Skeletal muscle tissue (tissue), 4 donors: ENCODE results near the gene KBTBD7. TPM values are rescaled to one million over a fixed set of nuclear protein-coding genes. Genes with fewer than 3 reads are reported as not detected.
"Not testable (repeated sequence)": the region's sequence is repeated elsewhere in the genome, so short reads cannot be mapped to it uniquely, and the experiment has no call there.

Experiments
- H3K27ac ChIP-seq: one replicate; pipeline ENCODE4 v1.7.0; 2013; ENCODE audit warnings: mild to moderate bottlenecking, low read depth, low read length, inconsistent platforms
- H3K27me3 ChIP-seq, 3 donors: one replicate each; pipeline ENCODE4 v1.7.0; 2013; ENCODE audit warnings: low read length in 3 of 3; ENCODE audit not compliant: control insufficient read depth in 3 of 3, insufficient read depth in 3 of 3
- H3K36me3 ChIP-seq, 3 donors: one replicate each; pipeline ENCODE4 v1.7.0; 2013; ENCODE audit warnings: low read length in 3 of 3; ENCODE audit not compliant: control insufficient read depth in 3 of 3, insufficient read depth in 3 of 3
- H3K4me1 ChIP-seq, 3 donors: one replicate each; pipeline ENCODE4 v1.7.0; 2013; ENCODE audit warnings: low read length in 3 of 3, mild to moderate bottlenecking in 3 of 3; ENCODE audit not compliant: control insufficient read depth in 3 of 3, insufficient read depth in 3 of 3
- H3K4me3 ChIP-seq, 3 donors: one replicate each; pipeline ENCODE4 v1.7.0; 2013; ENCODE audit warnings: low read length in 3 of 3
- H3K9ac ChIP-seq, 3 donors: one replicate each; pipeline ENCODE4 v1.7.0; 2013; ENCODE audit warnings: low read length in 3 of 3, mild to moderate bottlenecking in 3 of 3, moderate library complexity in 2 of 3, low read depth in 1 of 3
- H3K9me3 ChIP-seq, 3 donors: one replicate each; pipeline ENCODE4 v1.7.0; 2013; ENCODE audit warnings: low read length in 3 of 3; ENCODE audit not compliant: control insufficient read depth in 3 of 3
- total RNA-seq: library from RNA; depleted of rRNA; stranded (reverse); fragments of >200 nt; gene quantifications from one replicate; pipeline ENCODE4 v1.2.3, GENCODE V29; 2014
- donor health status: Osteomylitis.

KBTBD7 gene
- total RNA-seq, 1 donor from 2014 or later = 13.6 TPM

DNA sequence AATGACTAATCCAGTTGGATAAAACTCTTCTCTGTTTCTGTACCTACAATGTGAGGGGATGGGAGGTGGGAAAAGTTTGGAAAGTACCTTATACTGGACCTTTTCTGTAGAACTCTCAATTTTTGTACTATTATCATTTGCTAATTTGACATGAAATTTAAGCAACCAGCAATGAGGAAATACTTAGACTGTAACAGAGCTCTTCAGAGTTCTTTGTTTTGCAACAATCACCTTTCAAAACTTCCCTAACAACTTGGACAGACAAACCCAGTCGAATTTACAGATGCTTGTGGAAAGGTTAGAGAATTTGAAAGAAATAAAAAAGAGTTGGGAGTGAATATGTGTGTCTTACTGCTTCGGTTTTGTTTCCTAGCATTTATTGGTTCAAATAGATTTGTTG is 16.8 kb downstream of the KBTBD7 start:
- no peak overlapping the region for H3K4me3 ChIP-seq
- no peaks in the 10 kb centered on the region for H3K4me1 ChIP-seq
- no peaks in the 10 kb centered on the region for H3K9me3 ChIP-seq
- no peak overlapping the region for H3K9ac ChIP-seq
- H3K27ac ChIP-seq = no peak overlapping the region
- no peaks in the 10 kb centered on the region for H3K27me3 ChIP-seq
- H3K36me3 ChIP-seq = no peaks in the 10 kb centered on the region

DNA sequence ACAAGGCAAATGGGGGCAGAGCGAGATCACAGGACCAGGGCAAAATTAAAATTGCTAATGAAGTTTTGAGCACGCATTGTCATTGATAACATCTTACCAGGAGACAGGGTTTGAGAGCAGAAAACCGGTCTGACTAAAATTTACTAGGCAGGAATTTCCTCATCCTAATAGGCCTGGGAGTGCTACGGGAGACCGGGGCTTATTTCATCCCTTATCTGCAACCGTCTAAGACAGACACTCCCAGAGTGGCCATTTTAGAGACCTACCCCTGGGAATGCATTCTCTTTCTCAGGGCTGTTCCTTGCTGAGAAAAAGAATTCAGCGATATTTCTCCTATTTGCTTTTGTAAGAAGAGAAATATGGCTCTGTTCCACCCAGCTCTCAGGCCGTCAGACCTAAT is 18.8 kb downstream of the KBTBD7 start:
- H3K4me1 ChIP-seq, H3K9me3 ChIP-seq, H3K36me3 ChIP-seq, H3K27ac ChIP-seq, H3K27me3 ChIP-seq, H3K4me3 ChIP-seq, H3K9ac ChIP-seq: not testable (repeated sequence)

DNA sequence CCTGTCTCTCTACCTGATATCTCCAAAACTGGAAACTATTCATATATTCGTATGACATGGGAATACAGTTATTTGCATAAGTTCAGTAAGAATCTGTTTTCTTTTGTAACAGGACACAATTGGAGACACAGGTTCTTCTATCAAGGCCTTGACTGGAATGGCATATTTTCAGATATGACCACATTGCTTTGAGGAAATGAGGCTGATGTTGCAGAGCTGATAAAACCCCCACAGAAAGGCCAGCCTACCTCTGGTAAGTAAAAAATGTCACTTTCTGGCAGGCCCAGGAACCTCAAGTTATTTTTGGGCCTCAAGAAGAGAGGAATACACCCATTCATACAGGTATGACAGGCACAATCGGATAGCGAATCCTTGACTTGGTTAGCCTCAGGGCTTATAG is 32.2 kb downstream of the KBTBD7 start:
- H3K27me3 ChIP-seq = no peaks in the 10 kb centered on the region
- H3K9me3 ChIP-seq = no peaks in the 10 kb centered on the region
- H3K36me3 ChIP-seq = peaks cover 0 to 12% (median 2%) of the 10 kb centered on the region in 3 donors
- no peak overlapping the region for H3K27ac ChIP-seq
- H3K9ac ChIP-seq = no peak overlapping the region
- no peak overlapping the region for H3K4me3 ChIP-seq
- H3K4me1 ChIP-seq = no peaks in the 10 kb centered on the region

DNA sequence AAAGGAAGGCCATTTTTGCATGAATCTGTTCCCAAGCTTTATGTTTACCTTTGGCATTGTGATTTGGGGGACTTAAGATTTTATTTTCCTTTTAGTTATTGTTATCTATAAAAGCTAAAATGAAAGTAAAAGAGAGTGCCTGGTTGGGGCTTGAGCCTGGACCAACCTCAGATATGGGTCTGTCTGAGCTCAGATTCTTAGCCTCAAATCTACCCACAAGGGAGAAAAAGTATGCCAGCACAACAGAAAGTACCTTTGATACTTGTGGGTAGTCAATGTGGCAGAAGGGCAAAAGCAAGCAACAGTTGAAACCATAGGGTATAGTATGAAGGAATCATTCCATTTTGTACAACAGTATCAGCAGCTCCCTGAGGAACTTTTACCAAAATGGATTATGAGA is 35.2 kb downstream of the KBTBD7 start:
- H3K36me3 ChIP-seq = peaks cover 0 to 12% (median 2%) of the 10 kb centered on the region in 3 donors
- H3K4me1 ChIP-seq = no peaks in the 10 kb centered on the region
- H3K9ac ChIP-seq = no peak overlapping the region
- H3K27me3 ChIP-seq = no peaks in the 10 kb centered on the region
- H3K27ac ChIP-seq = no peak overlapping the region
- H3K4me3 ChIP-seq = no peak overlapping the region
- H3K9me3 ChIP-seq = no peaks in the 10 kb centered on the region

DNA sequence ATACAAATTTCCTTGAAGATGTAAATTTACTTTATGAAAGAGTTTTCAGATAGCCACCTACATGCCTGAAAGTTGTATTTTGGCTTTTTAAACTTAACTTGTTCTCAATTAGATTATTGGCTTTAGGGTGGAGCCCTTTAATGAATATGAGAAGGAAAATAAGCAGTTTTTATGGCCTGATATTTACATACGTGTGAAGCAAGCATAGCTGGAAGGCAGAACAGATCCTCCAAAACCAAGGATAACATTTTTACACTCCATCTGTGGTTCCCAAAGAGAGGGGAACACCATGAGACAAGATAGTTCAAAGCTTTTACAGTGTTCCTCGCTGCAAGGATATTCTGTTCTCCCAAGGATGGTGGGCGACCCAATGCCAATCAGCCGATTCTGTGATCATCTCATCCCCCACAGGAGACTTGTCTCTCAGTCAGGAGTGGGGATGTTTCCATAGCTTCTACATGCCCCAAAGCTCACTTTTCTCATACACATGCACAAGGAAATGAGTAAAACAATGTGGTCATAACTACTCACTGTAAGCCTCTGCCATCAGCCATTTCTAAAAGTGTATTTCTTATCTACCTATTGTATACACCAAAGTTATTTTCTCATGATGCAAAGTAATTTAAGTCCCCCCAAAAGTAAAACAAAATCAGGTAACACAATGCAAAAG is 37.2 kb downstream of the KBTBD7 start:
- peaks cover 0 to under 1% (median 0%) of the 10 kb centered on the region in 3 donors for H3K9me3 ChIP-seq
- H3K27ac ChIP-seq = no peak overlapping the region
- H3K9ac ChIP-seq = no peak overlapping the region
- H3K4me1 ChIP-seq = no peaks in the 10 kb centered on the region
- H3K4me3 ChIP-seq = no peak overlapping the region
- H3K36me3 ChIP-seq = peaks cover 0 to under 1% (median 0%) of the 10 kb centered on the region in 3 donors
- no peaks in the 10 kb centered on the region for H3K27me3 ChIP-seq

DNA sequence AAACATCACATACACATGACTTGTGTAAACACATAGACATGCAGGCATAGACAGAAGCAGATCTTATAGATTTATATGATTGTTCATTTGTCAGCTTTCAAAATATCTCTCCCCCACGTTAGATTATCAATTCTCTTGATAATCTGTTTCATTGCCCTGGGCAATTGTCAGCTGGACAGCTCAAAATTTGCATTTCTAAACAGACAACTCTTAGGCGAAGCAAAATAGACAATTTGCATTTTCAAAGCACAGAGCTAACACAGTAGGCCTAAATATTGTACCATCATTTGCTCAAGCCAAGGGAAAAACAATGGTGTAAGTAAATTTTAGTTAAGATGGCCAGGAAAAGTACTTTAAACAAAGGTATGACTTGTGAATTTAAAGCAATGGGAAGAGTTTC is 37.7 kb downstream of the KBTBD7 start:
- Histone ChIP-seq H3K9ac (no peak overlapping the region), H3K4me3 (no peak overlapping the region), H3K36me3 (no peaks in the 10 kb centered on the region), H3K27me3 (no peaks in the 10 kb centered on the region), H3K4me1 (no peaks in the 10 kb centered on the region), H3K27ac (no peak overlapping the region), H3K9me3 (peaks cover 0 to 3% (median 0%) of the 10 kb centered on the region in 3 donors)

DNA sequence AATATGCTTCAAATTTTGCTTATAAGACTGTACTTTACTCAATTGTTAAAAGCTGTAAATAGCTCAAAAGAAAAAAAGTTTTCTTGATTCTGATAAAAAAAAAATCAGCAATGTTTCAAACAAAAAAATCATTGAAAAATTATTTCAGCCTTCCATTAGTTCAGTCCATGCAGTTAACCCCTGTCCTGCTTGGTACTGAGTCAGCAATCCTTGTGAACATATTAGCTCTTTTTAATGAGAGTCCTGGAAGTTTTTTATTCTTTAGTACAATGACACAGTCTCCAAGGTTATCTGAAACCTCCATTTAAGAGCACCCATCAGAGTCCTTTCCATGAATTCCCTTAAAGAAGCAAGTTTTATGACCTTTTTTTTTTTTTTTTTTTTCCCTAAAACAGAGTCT is 40.3 kb downstream of the KBTBD7 start:
- H3K9me3 ChIP-seq = peaks cover 0 to 8% (median 7%) of the 10 kb centered on the region in 3 donors
- peaks cover 0 to 4% (median 4%) of the 10 kb centered on the region in 3 donors for H3K36me3 ChIP-seq
- no peaks in the 10 kb centered on the region for H3K27me3 ChIP-seq
- no peak overlapping the region for H3K27ac ChIP-seq
- H3K4me3 ChIP-seq = no peak overlapping the region
- H3K9ac ChIP-seq = no peak overlapping the region
- no peaks in the 10 kb centered on the region for H3K4me1 ChIP-seq

DNA sequence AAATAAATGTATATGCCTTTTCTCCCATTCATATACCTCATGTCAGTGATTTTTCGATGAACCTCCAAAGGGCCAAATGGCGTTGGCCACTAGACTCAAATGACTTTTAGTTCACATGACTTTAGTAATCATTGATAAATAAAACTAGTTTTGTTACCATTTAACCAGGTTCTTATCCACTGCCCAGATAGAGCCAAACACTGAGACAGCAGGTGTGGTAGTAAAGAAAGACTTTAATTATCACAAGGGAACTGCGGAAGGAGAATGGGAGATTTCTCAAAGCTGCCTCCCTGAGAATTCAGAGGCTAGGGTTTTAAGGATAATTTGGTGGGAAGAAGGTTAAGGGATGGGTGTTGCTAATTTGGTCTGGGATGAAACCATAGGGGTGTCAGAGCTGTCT is 42.4 kb downstream of the KBTBD7 start:
- no peak overlapping the region for H3K4me3 ChIP-seq
- H3K9ac ChIP-seq = no peak overlapping the region
- H3K4me1 ChIP-seq = no peaks in the 10 kb centered on the region
- H3K27me3 ChIP-seq = no peaks in the 10 kb centered on the region
- peaks cover 2 to 11% (median 7%) of the 10 kb centered on the region in 3 donors for H3K9me3 ChIP-seq
- H3K36me3 ChIP-seq = peaks cover 0 to 6% (median 4%) of the 10 kb centered on the region in 3 donors
- H3K27ac ChIP-seq = no peak overlapping the region

DNA sequence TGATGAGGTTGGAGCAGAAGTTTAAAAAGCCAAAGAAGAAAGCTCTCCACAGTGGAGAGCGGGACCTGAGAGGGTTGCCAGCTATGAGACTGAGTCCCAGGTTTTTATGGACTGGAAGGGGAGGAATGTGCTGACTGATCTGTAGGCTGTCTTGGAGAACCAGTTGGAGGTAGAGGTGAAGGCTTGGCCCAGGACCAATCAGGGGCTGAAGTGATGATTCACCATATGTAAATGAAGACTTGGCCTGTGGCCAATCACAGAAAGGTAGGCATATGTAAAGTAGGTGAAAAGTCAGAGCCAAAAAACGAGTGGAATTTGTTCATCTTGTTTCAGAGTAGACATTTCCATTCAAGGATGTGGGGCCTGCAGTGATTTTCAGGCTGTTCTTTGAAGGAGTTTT is 44.3 kb downstream of the KBTBD7 start:
- Histone ChIP-seq H3K9me3 (peaks cover 2 to 11% (median 7%) of the 10 kb centered on the region in 3 donors), H3K9ac (no peak overlapping the region), H3K36me3 (peaks cover 0 to 6% (median 4%) of the 10 kb centered on the region in 3 donors), H3K27ac (no peak overlapping the region), H3K4me1 (no peaks in the 10 kb centered on the region), H3K4me3 (no peak overlapping the region), H3K27me3 (no peaks in the 10 kb centered on the region)

DNA sequence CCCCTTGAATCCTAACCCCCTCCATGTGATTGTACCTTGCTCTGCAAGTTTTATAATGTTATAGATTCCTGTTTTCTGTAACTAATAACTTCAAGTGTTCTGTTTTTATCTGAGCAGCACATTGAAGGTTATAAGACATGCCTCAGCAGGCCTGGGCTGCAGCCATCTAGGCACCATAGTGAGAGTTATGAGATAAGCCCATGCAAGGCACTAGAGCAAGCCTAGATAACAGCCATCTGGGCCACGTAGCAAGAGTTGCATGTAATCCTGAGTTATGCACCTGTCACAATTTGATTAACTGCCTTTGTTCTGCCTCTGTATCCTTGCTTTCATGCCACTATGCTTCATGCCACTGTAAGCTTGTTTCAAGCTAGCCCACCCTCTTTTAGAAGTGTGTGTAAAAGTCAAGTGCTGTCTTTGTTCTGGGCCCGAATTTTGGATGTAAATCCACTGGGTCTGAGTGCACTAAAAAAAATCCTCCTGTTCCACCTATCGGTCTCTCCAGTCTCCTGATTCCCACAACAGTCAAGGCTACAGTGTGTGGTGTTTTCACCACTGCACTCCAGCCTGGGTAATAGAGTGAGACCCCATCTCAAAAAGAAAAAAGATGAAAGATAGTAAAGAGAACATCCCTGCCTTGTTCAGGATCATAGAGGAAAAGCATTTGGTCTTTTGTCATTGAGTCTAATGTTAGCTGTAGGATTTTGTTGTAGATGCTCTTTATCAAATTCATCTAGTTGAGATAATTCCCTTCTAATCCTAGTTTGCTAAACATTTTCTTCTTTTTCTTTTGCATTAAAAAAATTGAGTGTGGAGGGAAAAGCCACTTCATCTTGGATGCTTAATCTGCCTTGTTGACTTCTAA is 45.7 kb downstream of the KBTBD7 start:
- Histone ChIP-seq H3K27me3 (no peaks in the 10 kb centered on the region), H3K4me1 (no peaks in the 10 kb centered on the region), H3K9ac (no peak overlapping the region), H3K9me3 (peaks cover 2 to 11% (median 7%) of the 10 kb centered on the region in 3 donors), H3K36me3 (peaks cover 0 to 6% (median 4%) of the 10 kb centered on the region in 3 donors), H3K4me3 (no peak overlapping the region), H3K27ac (no peak overlapping the region)
